H1 (cell line): ENCODE data around the gene DNAJB5. TPM values are rescaled to one million over a fixed set of nuclear protein-coding genes. Genes with fewer than 3 reads are reported as not detected.

Experiments used
- CBX8 ChIP-seq: fragments of 300-800, 300-1000 bp; sonication (generic); IDR thresholded peaks from 2 replicates; pipeline ENCODE4 v1.7.1; 2016; ENCODE audit warnings: low read depth, low read length, borderline replicate concordance
- CREB1 ChIP-seq: IDR thresholded peaks from 2 replicates; pipeline ENCODE4 v1.6.1; 2012; ENCODE audit warnings: inconsistent platforms
- CTBP2 ChIP-seq: IDR thresholded peaks from 2 replicates; pipeline ENCODE4 v1.7.0; 2011; ENCODE audit warnings: borderline replicate concordance, mild to moderate bottlenecking, moderate library complexity, mixed read lengths, low read length; ENCODE audit not compliant: insufficient read depth, insufficient read length
- E2F6 ChIP-seq: IDR thresholded peaks from 2 replicates; pipeline ENCODE4 v1.6.1; 2012; ENCODE audit warnings: inconsistent platforms
- HDAC6 ChIP-seq: IDR thresholded peaks from one replicate; pipeline ENCODE4 v1.7.1; 2012; ENCODE audit warnings: low read depth, mild to moderate bottlenecking, inconsistent platforms, low read length, moderate library complexity
- NRF1 ChIP-seq: IDR thresholded peaks from 2 replicates; pipeline ENCODE4 v1.6.1; 2011; ENCODE audit warnings: mild to moderate bottlenecking, low read depth, low read length, improper control_type of control experiment
- POU5F1 ChIP-seq: IDR thresholded peaks from 2 replicates; pipeline ENCODE4 v1.6.1; 2011; ENCODE audit warnings: low read depth, mild to moderate bottlenecking, low read length, moderate library complexity
- RAD21 ChIP-seq, 2 experiments: IDR thresholded peaks in 1 of 2; conservative IDR thresholded peaks in 1 of 2; 2 replicates each; pipeline ENCODE4 v1.6.1; 2011; ENCODE audit warnings: low read depth in 2 of 2, low read length in 2 of 2, improper control_type of control experiment in 1 of 2, inconsistent platforms in 1 of 2, mild to moderate bottlenecking in 1 of 2, moderate library complexity in 1 of 2
- RXRA ChIP-seq: IDR thresholded peaks from 2 replicates; pipeline ENCODE4 v1.6.1; 2011; ENCODE audit warnings: low read depth, mild to moderate bottlenecking, low read length, moderate library complexity; ENCODE audit not compliant: insufficient read depth
- TAF1 ChIP-seq: IDR thresholded peaks from 2 replicates; pipeline ENCODE4 v1.6.1; 2011; ENCODE audit warnings: mild to moderate bottlenecking, low read depth, low read length
- TAF7 ChIP-seq: optimal IDR thresholded peaks from 2 replicates; pipeline ENCODE3; 2011; ENCODE audit warnings: low read depth, mild to moderate bottlenecking, inconsistent platforms, low read length, moderate library complexity, borderline replicate concordance
- polyA plus RNA-seq, 7 experiments: library from polyadenylated mRNA; depleted of rRNA in 3 of 7; stranded (reverse) in 5 of 7; unstranded in 2 of 7; fragments of >200 nt in 5 of 7; fragments of 200-250 nt in 2 of 7; gene quantifications; 1 replicate in 5 of 7; 2 replicates in 1 of 7; 4 replicates in 1 of 7; pipeline versions ENCODE4 v1.2.1 to v1.2.3, GENCODE V29; 2011 to 2013; ENCODE audit warnings: missing spikeins in 2 of 7, mixed read lengths in 2 of 7
- total RNA-seq: library from RNA; stranded (reverse); fragmentation: NEBNext Ultra II Directional; extraction: Animal tissue kit (Norgen Biotek cat#: 25700); gene quantifications from 2 replicates; pipeline ENCODE4 v1.2.1, GENCODE V29; 2021

DNAJB5 gene
- total and polyA plus RNA-seq, 2 of the 8 experiments (the other 6 are each of a cell fraction or from before 2014, with no cell fraction given): 25.0 to 34.1 TPM

GRCh38 chr9:34989003-34989945 is at the start of gene DNAJB5 (continued):
- TF ChIP-seq CTBP2: no peak
- peak; percentile 85 for TF ChIP-seq CREB1
- no peak for TF ChIP-seq CBX8
- no peak for TF ChIP-seq HDAC6
- TF ChIP-seq RAD21 (IDR thresholded peaks at IDR 0.05 in 1 of 2, conservative IDR thresholded peaks at IDR 0.05 in 1 of 2; ENCODE audit: low read depth in 2 of 2, low read length in 2 of 2): no peak
- peak; percentile 30 for TF ChIP-seq TAF7
- no peak for TF ChIP-seq NRF1
- TF ChIP-seq RXRA: peak; percentile 86; the same call in 1 of the 2 replicates
- no peak for TF ChIP-seq POU5F1
- no peak for TF ChIP-seq E2F6
- peak; percentile 87 for TF ChIP-seq TAF1
